PFSK-1 (cell line): Measurements from ENCODE around the gene PCP4L1.

ENCODE experiments used
- POLR2AphosphoS5 ChIP-seq: IDR thresholded peaks from 2 replicates; pipeline ENCODE4 v1.6.1; 2012; ENCODE audit warnings: low read depth, mild to moderate bottlenecking, control low read depth, low read length, moderate library complexity
- SIN3A ChIP-seq: IDR thresholded peaks from 2 replicates; pipeline ENCODE4 v1.6.1; 2012; ENCODE audit warnings: mild to moderate bottlenecking, low read length, moderate library complexity, borderline replicate concordance; ENCODE audit not compliant: insufficient read depth
- TAF1 ChIP-seq: IDR thresholded peaks from 2 replicates; pipeline ENCODE4 v1.6.1; 2012; ENCODE audit warnings: low read length, control low read depth, borderline replicate concordance; ENCODE audit not compliant: insufficient read depth

- TF ChIP-seq POLR2AphosphoS5 (no peak), TAF1 (no peak), SIN3A (no peak)
Measured at GRCh38 chr1:161260376-161261260, 2.1 kb downstream of the PCP4L1 start.
